ENCODE measurements around the gene AOPEP. TPM values are rescaled to one million over a fixed set of nuclear protein-coding genes. Genes with fewer than 3 reads are reported as not detected.

AOPEP gene
- total RNA-seq, 4 donors from 2014 or later = 126 to 216 (median 136) TPM

DNA sequence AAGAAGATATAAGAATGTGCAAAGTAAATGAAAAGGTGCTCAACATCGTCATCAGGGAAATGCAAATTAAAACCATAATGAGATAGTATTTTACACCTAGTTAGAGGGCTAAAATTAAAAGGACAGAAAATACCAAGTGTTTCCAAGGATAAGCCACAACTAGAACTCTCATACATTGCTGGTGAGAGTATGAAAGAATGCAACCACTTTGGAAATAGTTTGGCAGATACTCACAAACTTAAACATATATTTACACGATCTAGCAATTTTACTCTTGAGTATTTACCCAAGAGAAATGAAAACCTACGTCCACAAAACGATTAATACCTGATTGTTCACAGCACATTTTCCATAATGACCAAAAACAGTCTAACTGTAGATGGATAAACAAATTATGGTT is 51.5 kb downstream of the AOPEP start:
- TF ChIP-seq, protein P1, sequence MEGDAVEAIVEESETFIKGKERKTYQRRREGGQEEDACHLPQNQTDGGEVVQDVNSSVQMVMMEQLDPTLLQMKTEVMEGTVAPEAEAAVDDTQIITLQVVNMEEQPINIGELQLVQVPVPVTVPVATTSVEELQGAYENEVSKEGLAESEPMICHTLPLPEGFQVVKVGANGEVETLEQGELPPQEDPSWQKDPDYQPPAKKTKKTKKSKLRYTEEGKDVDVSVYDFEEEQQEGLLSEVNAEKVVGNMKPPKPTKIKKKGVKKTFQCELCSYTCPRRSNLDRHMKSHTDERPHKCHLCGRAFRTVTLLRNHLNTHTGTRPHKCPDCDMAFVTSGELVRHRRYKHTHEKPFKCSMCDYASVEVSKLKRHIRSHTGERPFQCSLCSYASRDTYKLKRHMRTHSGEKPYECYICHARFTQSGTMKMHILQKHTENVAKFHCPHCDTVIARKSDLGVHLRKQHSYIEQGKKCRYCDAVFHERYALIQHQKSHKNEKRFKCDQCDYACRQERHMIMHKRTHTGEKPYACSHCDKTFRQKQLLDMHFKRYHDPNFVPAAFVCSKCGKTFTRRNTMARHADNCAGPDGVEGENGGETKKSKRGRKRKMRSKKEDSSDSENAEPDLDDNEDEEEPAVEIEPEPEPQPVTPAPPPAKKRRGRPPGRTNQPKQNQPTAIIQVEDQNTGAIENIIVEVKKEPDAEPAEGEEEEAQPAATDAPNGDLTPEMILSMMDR (IDR thresholded peaks at IDR 0.05) = no peak
- TF ChIP-seq POLR2A (IDR thresholded peaks at IDR 0.05) = no peak
- no peak overlapping the region for H3K4me3 ChIP-seq (replicated peaks in 1 of 3)
- no peaks in the 10 kb centered on the region for H3K9me3 ChIP-seq
- H3K27me3 ChIP-seq = no peaks in the 10 kb centered on the region
- WGBS, 2 donors = 87 to 93% methylated on average over 4 of the region's 4 CpGs
- H3K4me1 ChIP-seq = peaks cover 5 to 9% of the 10 kb centered on the region in 2 donors
- no peak overlapping the region for H3K27ac ChIP-seq
- no peaks in the 10 kb centered on the region for H3K36me3 ChIP-seq
- intact Hi-C loops (cut with DNase I) = loop anchor here (10.0 kb wide), 1 partner anchor 103 kb away; no protein-coding TSS in a partner anchor
- DNase-seq = no peak

DNA sequence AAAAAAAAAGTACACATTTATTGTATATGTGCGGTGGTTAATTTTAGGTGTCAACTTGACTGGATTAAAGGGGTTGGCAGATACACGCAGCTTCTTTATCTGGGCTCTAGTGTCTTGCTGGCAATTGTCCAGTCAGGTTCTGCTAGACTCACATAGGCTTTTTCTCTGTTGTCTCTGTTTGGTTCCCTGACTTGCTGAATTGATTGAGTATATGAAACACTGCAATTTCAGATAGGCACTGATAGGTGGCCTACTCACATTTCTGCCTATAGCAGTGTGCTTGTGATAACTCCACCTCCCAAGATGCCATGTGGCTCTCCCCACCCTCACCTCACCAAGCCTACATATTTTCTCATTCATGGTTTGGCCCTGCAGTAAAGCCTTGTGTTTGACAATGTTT is 52.5 kb downstream of the AOPEP start:
- Histone ChIP-seq H3K4me3 (replicated peaks in 1 of 3) (no peak overlapping the region), H3K36me3 (no peaks in the 10 kb centered on the region), H3K4me1 (peaks cover 5 to 9% of the 10 kb centered on the region in 2 donors), H3K9me3 (no peaks in the 10 kb centered on the region), H3K27me3 (no peaks in the 10 kb centered on the region), H3K27ac (no peak overlapping the region)
- TF ChIP-seq, protein P1 (IDR thresholded peaks at IDR 0.05) = no peak
- no peak for TF ChIP-seq POLR2A (IDR thresholded peaks at IDR 0.05)
- intact Hi-C loops (cut with DNase I) = loop anchor here (10.0 kb wide), 1 partner anchor 104 kb away; no protein-coding TSS in a partner anchor
- WGBS, 2 donors = 88 to 90% methylated on average over 2 of the region's 2 CpGs
- DNase-seq = no peak

DNA sequence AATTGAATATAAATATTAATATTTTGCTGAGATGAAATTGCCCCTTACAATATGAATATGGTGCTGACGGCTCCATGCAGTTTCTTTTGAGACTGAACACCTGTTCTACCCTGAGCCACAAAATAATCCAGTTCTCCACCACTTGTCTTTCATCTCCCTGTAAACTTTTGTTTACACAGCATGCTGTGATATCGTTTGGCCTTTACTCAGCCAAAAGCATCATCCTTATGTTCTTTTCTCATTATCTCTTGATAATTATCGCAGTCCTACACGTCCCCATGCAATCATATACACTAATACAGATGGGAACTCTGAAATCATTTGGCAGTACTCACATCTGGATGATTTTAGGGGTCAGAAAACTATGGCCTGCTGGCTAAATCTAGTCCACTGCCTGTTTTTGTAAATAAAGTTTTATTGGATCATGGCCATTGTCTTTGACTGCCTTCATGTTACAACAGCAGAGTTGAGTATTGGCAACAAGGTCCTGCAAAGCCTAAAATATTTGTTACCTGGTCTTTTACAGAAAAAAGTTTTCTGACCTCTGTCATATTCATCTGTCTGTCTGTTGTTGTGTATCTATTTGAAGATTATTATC is 53.3 kb downstream of the AOPEP start:
- intact Hi-C loops (cut with DNase I) = loop anchor here (5.0 to 10.0 kb wide), 2 partner anchors 105 to 348 kb away; no protein-coding TSS in a partner anchor
- H3K4me3 ChIP-seq (replicated peaks in 1 of 3) = no peak overlapping the region
- no peaks in the 10 kb centered on the region for H3K9me3 ChIP-seq
- no peak for DNase-seq
- H3K4me1 ChIP-seq = peaks cover 5 to 9% of the 10 kb centered on the region in 2 donors
- TF ChIP-seq POLR2A (IDR thresholded peaks at IDR 0.05) = no peak
- TF ChIP-seq, protein P1 (IDR thresholded peaks at IDR 0.05) = no peak
- WGBS, 2 donors = 93 to 94% methylated on average over 4 of the region's 4 CpGs
- no peaks in the 10 kb centered on the region for H3K27me3 ChIP-seq
- H3K27ac ChIP-seq = no peak overlapping the region
- no peaks in the 10 kb centered on the region for H3K36me3 ChIP-seq

DNA sequence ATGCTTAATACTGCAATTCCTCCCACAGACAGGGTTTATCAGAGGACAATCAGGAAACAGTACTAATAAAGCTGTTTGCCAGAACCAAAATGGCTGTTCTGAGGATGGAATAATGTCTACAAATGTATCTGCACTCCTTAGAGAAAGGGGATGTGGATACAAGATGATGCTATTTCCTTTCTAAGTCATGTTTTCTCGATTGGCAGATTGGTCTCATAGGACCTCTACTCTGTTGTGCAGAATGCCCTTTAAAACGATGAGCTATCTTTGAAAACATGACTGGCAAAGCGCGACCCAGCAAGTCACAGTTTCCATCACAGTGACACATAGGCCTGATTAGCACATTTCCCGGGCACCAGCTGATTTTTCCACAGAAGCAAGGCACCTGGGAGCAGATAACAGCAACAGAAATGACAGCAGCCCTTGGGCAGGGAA is 54.0 kb downstream of the AOPEP start:
- Histone ChIP-seq H3K9me3 (no peaks in the 10 kb centered on the region), H3K36me3 (no peaks in the 10 kb centered on the region), H3K4me3 (replicated peaks in 1 of 3) (no peak overlapping the region), H3K27me3 (no peaks in the 10 kb centered on the region), H3K27ac (no peak overlapping the region), H3K4me1 (peaks cover 5 to 9% of the 10 kb centered on the region in 2 donors)
- no peak for DNase-seq
- TF ChIP-seq POLR2A (IDR thresholded peaks at IDR 0.05) = no peak
- TF ChIP-seq, protein P1 (IDR thresholded peaks at IDR 0.05) = no peak
- WGBS, 2 donors = 56 to 77% methylated on average over 5 of the region's 5 CpGs
- intact Hi-C loops (cut with DNase I) = loop anchor here (5.0 kb wide), 1 partner anchor 347 kb away; no protein-coding TSS in a partner anchor

DNA sequence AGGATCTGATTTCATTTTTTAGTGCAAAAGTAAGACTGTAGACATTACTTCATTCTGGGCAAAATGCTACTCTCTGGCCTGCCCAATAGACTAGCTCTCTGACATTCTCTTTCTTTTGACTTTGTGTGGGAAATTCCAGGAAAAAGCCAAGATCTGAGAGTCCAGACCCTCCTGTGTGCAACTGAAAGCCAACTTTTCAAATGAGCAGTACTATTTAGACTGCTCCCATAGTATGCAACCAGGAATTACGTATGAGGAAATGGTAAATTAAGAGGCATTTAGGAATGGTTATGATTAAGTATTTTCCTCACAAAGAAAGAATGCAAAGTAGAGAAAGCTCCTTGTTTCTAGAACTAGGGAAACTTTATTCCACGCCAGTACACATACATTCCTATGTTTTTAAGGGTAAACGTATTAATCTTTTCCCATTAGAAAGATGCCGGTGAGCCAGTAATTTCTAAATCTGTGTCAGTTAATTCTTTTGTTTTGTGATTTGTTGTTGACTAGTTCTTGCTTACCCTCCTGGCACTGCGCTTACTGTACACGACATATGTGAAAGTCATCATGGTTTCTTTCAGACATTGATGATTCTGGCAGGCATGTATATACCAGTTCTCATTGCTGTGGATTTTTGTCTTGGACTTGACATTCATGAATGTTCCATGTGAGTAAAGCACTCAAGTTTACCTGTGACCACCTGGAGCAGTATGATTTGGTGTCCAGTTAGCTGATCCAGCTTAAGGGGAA is 56.0 kb downstream of the AOPEP start:
- WGBS, 2 donors = 87 to 88% methylated on average over 6 of the region's 6 CpGs
- H3K9me3 ChIP-seq = no peaks in the 10 kb centered on the region
- no peak overlapping the region for H3K4me3 ChIP-seq (replicated peaks in 1 of 3)
- H3K27me3 ChIP-seq = no peaks in the 10 kb centered on the region
- TF ChIP-seq, protein P1 (IDR thresholded peaks at IDR 0.05) = no peak
- TF ChIP-seq POLR2A (IDR thresholded peaks at IDR 0.05) = no peak
- peaks cover 5 to 9% of the 10 kb centered on the region in 2 donors for H3K4me1 ChIP-seq
- intact Hi-C loops (cut with DNase I) = loop anchor here (5.0 kb wide), 1 partner anchor 345 kb away; no protein-coding TSS in a partner anchor
- no peak for DNase-seq
- H3K27ac ChIP-seq = peak overlapping the region in 2 of 3 donors; percentile 20 to 27
- no peaks in the 10 kb centered on the region for H3K36me3 ChIP-seq

Data from thyroid gland (tissue), 4 donors.